Endodermal cell (in vitro differentiated cells): ENCODE measurements around the gene KIF25. TPM values are rescaled to one million over a fixed set of nuclear protein-coding genes. Genes with fewer than 3 reads are reported as not detected.

Experiments used
- DNase-seq: peaks from one replicate; pipeline ENCODE4 v3.0.0-alpha.2; 2017
- H3K27ac ChIP-seq: 2 replicates; pipeline ENCODE4 v1.5.1; 2013; ENCODE audit warnings: mild to moderate bottlenecking, low read depth, low read length, moderate library complexity
- H3K27me3 ChIP-seq: 2 replicates; pipeline ENCODE4 v1.6.1; 2013; ENCODE audit warnings: mild to moderate bottlenecking, low read length, moderate library complexity; ENCODE audit not compliant: insufficient read depth, control insufficient read depth, poor library complexity, severe bottlenecking
- H3K36me3 ChIP-seq: 2 replicates; pipeline ENCODE4 v1.7.0; 2013; ENCODE audit warnings: mild to moderate bottlenecking, low read length, moderate library complexity; ENCODE audit not compliant: control insufficient read depth, insufficient read depth
- H3K4me1 ChIP-seq: one replicate; pipeline ENCODE4 v1.7.0; 2013; ENCODE audit warnings: low read length; ENCODE audit not compliant: control insufficient read depth, insufficient read depth
- H3K4me3 ChIP-seq: 2 replicates; pipeline ENCODE4 v1.5.1; 2013; ENCODE audit warnings: mild to moderate bottlenecking, low read length, moderate library complexity
- H3K9ac ChIP-seq: 2 replicates; pipeline ENCODE4 v1.6.1; 2013; ENCODE audit warnings: mild to moderate bottlenecking, low read length, moderate library complexity; ENCODE audit not compliant: poor library complexity, severe bottlenecking; ENCODE audit errors: extremely low read depth
- H3K9me3 ChIP-seq: 2 replicates; pipeline ENCODE4 v1.6.1; 2013; ENCODE audit warnings: mild to moderate bottlenecking, low read length, moderate library complexity; ENCODE audit not compliant: control insufficient read depth
- H3K27ac Mint-ChIP-seq: 2 replicates; pipeline ENCODE4 v1.8.0; 2020; ENCODE audit warnings: mixed read lengths
- H3K27me3 Mint-ChIP-seq: 2 replicates; pipeline ENCODE4 v1.8.0; 2021; ENCODE audit warnings: mild to moderate bottlenecking, mixed read lengths; ENCODE audit not compliant: insufficient read depth
- H3K36me3 Mint-ChIP-seq: 2 replicates; pipeline ENCODE4 v1.8.0; 2020; ENCODE audit warnings: low read depth, mixed read lengths
- H3K4me1 Mint-ChIP-seq: 2 replicates; pipeline ENCODE4 v1.8.0; 2020; ENCODE audit warnings: mixed read lengths
- H3K4me3 Mint-ChIP-seq: 2 replicates; pipeline ENCODE4 v1.8.0; 2020; ENCODE audit warnings: mild to moderate bottlenecking, moderate library complexity, mixed read lengths
- H3K9me3 Mint-ChIP-seq: 2 replicates; pipeline ENCODE4 v1.8.0; 2020; ENCODE audit warnings: mild to moderate bottlenecking, mixed read lengths
- WGBS, 2 experiments: methylation state at CpG; one replicate each; pipeline versions ENCODE4 v1.1.5 to v1.1.7; 2013; ENCODE audit warnings: missing lambda C conversion rate in 2 of 2, mixed read lengths in 1 of 2; ENCODE audit not compliant: insufficient coverage in 1 of 2, insufficient read length in 1 of 2; 5-methylcytosine and 5-hydroxymethylcytosine counted together
- total RNA-seq, 2 donors: library from RNA; stranded (reverse); fragmentation: NEBNext Ultra II Directional in 1 of 2; extraction: Animal tissue kit (Norgen Biotek cat#: 25700) in 1 of 2; gene quantifications; 2 replicates in 1 of 2; 3 replicates in 1 of 2; pipeline ENCODE4 v1.2.1, GENCODE V29; 2021
- TF ChIP-seq, protein P1 (sequence below): fragments of 200-600 bp; sonication (generic); conservative IDR thresholded peaks from 2 replicates; pipeline ENCODE4 v1.5.0; 2021; ENCODE audit warnings: antibody characterized with exemption, mild to moderate bottlenecking

The KIF25 gene
- total RNA-seq, 2 donors from 2014 or later: 1.3 TPM; not detected in 1

DNA sequence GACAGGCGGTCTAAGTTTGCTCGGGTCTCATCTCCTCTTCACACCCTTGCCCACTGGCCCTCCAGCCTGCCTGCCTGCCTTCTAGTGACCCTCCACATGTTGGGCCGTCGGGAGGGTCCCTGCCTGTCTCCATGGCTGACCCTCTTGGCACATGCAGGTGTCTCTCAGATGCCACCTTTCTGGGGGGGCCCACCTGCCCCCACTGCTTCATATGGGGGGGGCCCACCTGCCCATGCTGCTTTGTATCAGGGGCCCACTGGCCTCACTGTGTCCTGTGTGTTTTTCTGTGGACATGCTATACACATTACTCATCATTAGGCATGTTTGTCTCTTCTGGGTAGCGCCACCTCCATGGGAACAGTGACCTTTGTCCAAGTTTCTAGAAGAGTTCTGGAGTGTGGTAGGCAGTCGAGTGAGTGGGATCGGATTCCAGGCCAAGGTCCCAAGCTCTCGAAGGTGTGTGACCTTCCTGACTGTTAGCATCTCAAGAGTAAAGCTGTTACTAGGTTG, 40.4 kb upstream of the KIF25 start:
- H3K27ac Mint-ChIP-seq: peak overlapping the region; percentile 60
- Histone ChIP-seq H3K27me3 (no peaks in the 10 kb centered on the region), H3K9ac (no peak overlapping the region), H3K4me1 (peaks cover 4% of the 10 kb centered on the region), H3K27ac (no peak overlapping the region), H3K9me3 (no peaks in the 10 kb centered on the region), H3K4me3 (no peak overlapping the region), H3K36me3 (peaks cover 70% of the 10 kb centered on the region)
- H3K27me3 Mint-ChIP-seq: no peaks in the 10 kb centered on the region
- no peak overlapping the region for H3K4me3 Mint-ChIP-seq
- TF ChIP-seq, protein P1, sequence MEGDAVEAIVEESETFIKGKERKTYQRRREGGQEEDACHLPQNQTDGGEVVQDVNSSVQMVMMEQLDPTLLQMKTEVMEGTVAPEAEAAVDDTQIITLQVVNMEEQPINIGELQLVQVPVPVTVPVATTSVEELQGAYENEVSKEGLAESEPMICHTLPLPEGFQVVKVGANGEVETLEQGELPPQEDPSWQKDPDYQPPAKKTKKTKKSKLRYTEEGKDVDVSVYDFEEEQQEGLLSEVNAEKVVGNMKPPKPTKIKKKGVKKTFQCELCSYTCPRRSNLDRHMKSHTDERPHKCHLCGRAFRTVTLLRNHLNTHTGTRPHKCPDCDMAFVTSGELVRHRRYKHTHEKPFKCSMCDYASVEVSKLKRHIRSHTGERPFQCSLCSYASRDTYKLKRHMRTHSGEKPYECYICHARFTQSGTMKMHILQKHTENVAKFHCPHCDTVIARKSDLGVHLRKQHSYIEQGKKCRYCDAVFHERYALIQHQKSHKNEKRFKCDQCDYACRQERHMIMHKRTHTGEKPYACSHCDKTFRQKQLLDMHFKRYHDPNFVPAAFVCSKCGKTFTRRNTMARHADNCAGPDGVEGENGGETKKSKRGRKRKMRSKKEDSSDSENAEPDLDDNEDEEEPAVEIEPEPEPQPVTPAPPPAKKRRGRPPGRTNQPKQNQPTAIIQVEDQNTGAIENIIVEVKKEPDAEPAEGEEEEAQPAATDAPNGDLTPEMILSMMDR: no peak
- H3K9me3 Mint-ChIP-seq: no peaks in the 10 kb centered on the region
- no peak for DNase-seq
- 89 to 94% methylated on average over 7 to 8 of the region's 8 CpGs for WGBS, 2 experiments
- peaks cover 34% of the 10 kb centered on the region for H3K36me3 Mint-ChIP-seq
- H3K4me1 Mint-ChIP-seq: peaks cover 8% of the 10 kb centered on the region

DNA sequence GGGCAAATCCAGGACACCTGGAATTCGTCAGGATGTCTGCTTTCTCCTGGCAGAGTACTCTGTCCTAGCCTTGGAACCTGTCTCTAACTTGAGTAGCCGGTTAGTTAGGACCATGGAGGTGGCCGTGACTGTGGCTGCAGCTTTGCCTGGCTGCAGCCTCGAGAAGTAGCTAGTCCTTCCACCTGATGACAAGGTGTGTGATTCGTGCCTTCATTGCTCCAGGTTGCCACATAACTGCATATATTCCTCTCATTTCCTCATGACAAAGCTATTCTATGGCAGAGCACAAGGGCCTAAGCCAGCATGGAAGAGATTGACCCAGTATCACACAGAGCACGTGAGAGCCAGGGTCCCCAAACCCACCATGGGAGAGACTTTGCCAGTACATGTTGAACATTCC, 39.8 kb upstream of the KIF25 start:
- Mint-ChIP-seq H3K36me3 (peaks cover 35% of the 10 kb centered on the region), H3K9me3 (no peaks in the 10 kb centered on the region), H3K27me3 (no peaks in the 10 kb centered on the region), H3K4me1 (peaks cover 8% of the 10 kb centered on the region), H3K4me3 (no peak overlapping the region), H3K27ac (no peak overlapping the region)
- Histone ChIP-seq H3K4me3 (no peak overlapping the region), H3K9ac (no peak overlapping the region), H3K36me3 (peaks cover 68% of the 10 kb centered on the region), H3K27me3 (no peaks in the 10 kb centered on the region), H3K27ac (no peak overlapping the region), H3K4me1 (peaks cover 4% of the 10 kb centered on the region), H3K9me3 (no peaks in the 10 kb centered on the region)
- WGBS, 2 experiments: 96 to 97% methylated on average over 6 of the region's 6 CpGs
- TF ChIP-seq, protein P1: no peak
- DNase-seq: no peak

DNA sequence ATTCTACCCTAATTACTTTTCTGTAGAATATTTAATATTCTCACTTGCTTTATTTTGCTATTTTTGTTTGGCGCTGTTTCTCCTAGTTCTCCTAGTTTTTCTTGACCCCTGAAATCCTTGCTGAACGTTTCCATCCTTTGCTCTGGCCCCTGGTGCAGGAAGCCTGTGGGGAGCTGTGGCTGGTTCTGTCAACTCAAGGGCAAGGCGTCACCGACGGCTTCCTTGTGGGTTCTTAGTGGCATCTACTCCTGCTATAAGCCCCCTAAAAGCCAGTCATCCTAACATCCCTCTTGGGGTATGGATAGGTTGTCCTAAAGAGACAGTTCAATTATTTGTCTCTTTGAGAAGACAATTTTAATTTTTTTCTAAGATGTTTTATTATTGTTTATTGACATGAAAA, 36.9 kb upstream of the KIF25 start:
- H3K4me3 Mint-ChIP-seq: no peak overlapping the region
- no peak overlapping the region for H3K9ac ChIP-seq
- DNase-seq: no peak
- peaks cover 7% of the 10 kb centered on the region for H3K4me1 ChIP-seq
- H3K4me3 ChIP-seq: no peak overlapping the region
- H3K9me3 Mint-ChIP-seq: no peaks in the 10 kb centered on the region
- WGBS, 2 experiments: 94 to 100% methylated on average over 1 to 5 of the region's 5 CpGs
- no peak overlapping the region for H3K27ac Mint-ChIP-seq
- TF ChIP-seq, protein P1: no peak
- H3K4me1 Mint-ChIP-seq: peaks cover 29% of the 10 kb centered on the region
- H3K9me3 ChIP-seq: no peaks in the 10 kb centered on the region
- H3K27me3 ChIP-seq: no peaks in the 10 kb centered on the region
- H3K27ac ChIP-seq: no peak overlapping the region
- H3K27me3 Mint-ChIP-seq: no peaks in the 10 kb centered on the region
- H3K36me3 Mint-ChIP-seq: peaks cover 56% of the 10 kb centered on the region
- H3K36me3 ChIP-seq: peaks cover 68% of the 10 kb centered on the region
